HepG2 (cell line): Measurements from ENCODE around the gene GART. TPM values are rescaled to one million over a fixed set of nuclear protein-coding genes. Genes with fewer than 3 reads are reported as not detected.

Experiments used
- ARNTL ChIP-seq: sonication (generic); formaldehyde crosslinking; IDR thresholded peaks from 2 replicates; pipeline ENCODE4 v1.4.0; 2020; ENCODE audit warnings: mild to moderate bottlenecking, missing genetic modification reagents
- DZIP1 ChIP-seq: sonication (generic); formaldehyde crosslinking; IDR thresholded peaks from 2 replicates; pipeline ENCODE4 v1.5.0; 2020; ENCODE audit warnings: mild to moderate bottlenecking, missing genetic modification reagents
- ETV6 ChIP-seq: sonication (generic); formaldehyde crosslinking; conservative IDR thresholded peaks from 2 replicates; pipeline ENCODE4 v1.4.0; 2020; ENCODE audit warnings: missing genetic modification reagents
- FOXO1 ChIP-seq: sonication (generic); formaldehyde crosslinking; IDR thresholded peaks from 2 replicates; pipeline ENCODE4 v1.4.0; 2020; ENCODE audit warnings: missing genetic modification reagents
- GLI4 ChIP-seq: sonication (generic); formaldehyde crosslinking; IDR thresholded peaks from 2 replicates; pipeline ENCODE4 v1.5.1; 2020; ENCODE audit warnings: missing genetic modification reagents, mild to moderate bottlenecking, moderate library complexity, borderline replicate concordance
- IKZF5 ChIP-seq: IDR thresholded peaks from 2 replicates; pipeline ENCODE4 v1.6.1; 2018; ENCODE audit warnings: missing genetic modification reagents, mild to moderate bottlenecking, missing compliant biosample characterization
- KDM5A ChIP-seq: fragments of 200-600 bp; sonication (generic); IDR thresholded peaks from 2 replicates; pipeline ENCODE4 v1.7.0; 2018; ENCODE audit warnings: antibody characterized with exemption, mild to moderate bottlenecking, low read length, borderline replicate concordance
- MLLT10 ChIP-seq: sonication (generic); formaldehyde crosslinking; IDR thresholded peaks from 2 replicates; pipeline ENCODE4 v1.4.0; 2020; ENCODE audit warnings: missing genetic modification reagents
- NFIC ChIP-seq: IDR thresholded peaks from 2 replicates; pipeline ENCODE4 v1.6.1; 2012; ENCODE audit warnings: mild to moderate bottlenecking, low read length, inconsistent platforms
- NFRKB ChIP-seq: fragments of 450-650 bp; IDR thresholded peaks from 2 replicates; pipeline ENCODE4 v1.6.1; 2017
- RXRA ChIP-seq: sonication (generic); formaldehyde crosslinking; IDR thresholded peaks from 2 replicates; pipeline ENCODE4 v1.5.1; 2020; ENCODE audit warnings: missing genetic modification reagents
- SKI ChIP-seq: fragments of 450-650 bp; IDR thresholded peaks from one replicate; pipeline ENCODE4 v1.6.1; 2018; ENCODE audit warnings: mild to moderate bottlenecking; ENCODE audit not compliant: partially characterized antibody
- ZBTB8A ChIP-seq: sonication (generic); formaldehyde crosslinking; IDR thresholded peaks from 2 replicates; pipeline ENCODE4 v1.4.0; 2020; ENCODE audit warnings: mild to moderate bottlenecking, low read depth, missing genetic modification reagents, borderline replicate concordance
- ZC3H4 ChIP-seq: sonication (generic); formaldehyde crosslinking; IDR thresholded peaks from 2 replicates; pipeline ENCODE4 v1.4.0; 2020; ENCODE audit warnings: missing genetic modification reagents, borderline replicate concordance
- ZFX ChIP-seq: sonication (generic); formaldehyde crosslinking; IDR thresholded peaks from 2 replicates; pipeline ENCODE4 v1.4.0; 2020; ENCODE audit warnings: mild to moderate bottlenecking, low read depth, missing genetic modification reagents, moderate library complexity
- ZFY ChIP-seq: sonication (generic); formaldehyde crosslinking; IDR thresholded peaks from 2 replicates; pipeline ENCODE4 v1.4.0; 2020; ENCODE audit warnings: missing genetic modification reagents
- ZNF230 ChIP-seq: sonication (generic); formaldehyde crosslinking; IDR thresholded peaks from 2 replicates; pipeline ENCODE4 v1.4.0; 2020; ENCODE audit warnings: mild to moderate bottlenecking, missing genetic modification reagents
- ZNF296 ChIP-seq: sonication (generic); formaldehyde crosslinking; conservative IDR thresholded peaks from 2 replicates; pipeline ENCODE4 v1.5.0; 2020; ENCODE audit warnings: mild to moderate bottlenecking, missing genetic modification reagents
- ZNF556 ChIP-seq: sonication (generic); formaldehyde crosslinking; IDR thresholded peaks from 2 replicates; pipeline ENCODE4 v1.4.0; 2020; ENCODE audit warnings: mild to moderate bottlenecking, missing genetic modification reagents, borderline replicate concordance
- ZNF572 ChIP-seq: sonication (generic); formaldehyde crosslinking; IDR thresholded peaks from 2 replicates; pipeline ENCODE4 v1.5.1; 2020; ENCODE audit warnings: mild to moderate bottlenecking, missing genetic modification reagents
- ZNF589 ChIP-seq: sonication (generic); formaldehyde crosslinking; conservative IDR thresholded peaks from 2 replicates; pipeline ENCODE4 v1.8.0; 2022; ENCODE audit warnings: mild to moderate bottlenecking, moderate library complexity, missing genetic modification reagents
- polyA plus RNA-seq, 8 experiments: library from polyadenylated mRNA; depleted of rRNA in 3 of 8; stranded (reverse) in 7 of 8; unstranded in 1 of 8; fragments of >200 nt; fragmentation: Illumina TruSeq in 4 of 8; extraction: Trizol in 4 of 8; gene quantifications; 2 replicates each; pipeline versions ENCODE4 v1.2.1 to v1.2.3, GENCODE V29; 2011 to 2016; ENCODE audit warnings: low read depth in 4 of 8, missing spikeins in 1 of 8, mixed read lengths in 1 of 8; ENCODE audit not compliant: insufficient read depth in 1 of 8
- total RNA-seq, 5 experiments: library from RNA; depleted of rRNA; stranded (reverse); fragments of >200 nt; fragmentation: Illumina TruSeq; extraction: Trizol; gene quantifications; 2 replicates each; pipeline ENCODE4 v1.2.3, GENCODE V29; 2016; ENCODE audit warnings: low read depth in 1 of 5
- TF ChIP-seq, protein P1 (sequence below): sonication (generic); formaldehyde crosslinking; IDR thresholded peaks from 2 replicates; pipeline ENCODE4 v1.4.0; 2020; ENCODE audit warnings: low read depth, missing genetic modification reagents
- TF ChIP-seq, protein P2 (sequence below): sonication (generic); formaldehyde crosslinking; IDR thresholded peaks from 2 replicates; pipeline ENCODE4 v1.8.1; 2023; ENCODE audit warnings: mild to moderate bottlenecking, missing genetic modification reagents

GART gene
- total and polyA plus RNA-seq, 2 of the 13 experiments (the other 11 are each of a cell fraction or from before 2014, with no cell fraction given): 17.9 to 109 TPM

GRCh38 chr21:33587792-33588484, 46.0 kb upstream of the GART start (continued):
- TF ChIP-seq, protein P1, sequence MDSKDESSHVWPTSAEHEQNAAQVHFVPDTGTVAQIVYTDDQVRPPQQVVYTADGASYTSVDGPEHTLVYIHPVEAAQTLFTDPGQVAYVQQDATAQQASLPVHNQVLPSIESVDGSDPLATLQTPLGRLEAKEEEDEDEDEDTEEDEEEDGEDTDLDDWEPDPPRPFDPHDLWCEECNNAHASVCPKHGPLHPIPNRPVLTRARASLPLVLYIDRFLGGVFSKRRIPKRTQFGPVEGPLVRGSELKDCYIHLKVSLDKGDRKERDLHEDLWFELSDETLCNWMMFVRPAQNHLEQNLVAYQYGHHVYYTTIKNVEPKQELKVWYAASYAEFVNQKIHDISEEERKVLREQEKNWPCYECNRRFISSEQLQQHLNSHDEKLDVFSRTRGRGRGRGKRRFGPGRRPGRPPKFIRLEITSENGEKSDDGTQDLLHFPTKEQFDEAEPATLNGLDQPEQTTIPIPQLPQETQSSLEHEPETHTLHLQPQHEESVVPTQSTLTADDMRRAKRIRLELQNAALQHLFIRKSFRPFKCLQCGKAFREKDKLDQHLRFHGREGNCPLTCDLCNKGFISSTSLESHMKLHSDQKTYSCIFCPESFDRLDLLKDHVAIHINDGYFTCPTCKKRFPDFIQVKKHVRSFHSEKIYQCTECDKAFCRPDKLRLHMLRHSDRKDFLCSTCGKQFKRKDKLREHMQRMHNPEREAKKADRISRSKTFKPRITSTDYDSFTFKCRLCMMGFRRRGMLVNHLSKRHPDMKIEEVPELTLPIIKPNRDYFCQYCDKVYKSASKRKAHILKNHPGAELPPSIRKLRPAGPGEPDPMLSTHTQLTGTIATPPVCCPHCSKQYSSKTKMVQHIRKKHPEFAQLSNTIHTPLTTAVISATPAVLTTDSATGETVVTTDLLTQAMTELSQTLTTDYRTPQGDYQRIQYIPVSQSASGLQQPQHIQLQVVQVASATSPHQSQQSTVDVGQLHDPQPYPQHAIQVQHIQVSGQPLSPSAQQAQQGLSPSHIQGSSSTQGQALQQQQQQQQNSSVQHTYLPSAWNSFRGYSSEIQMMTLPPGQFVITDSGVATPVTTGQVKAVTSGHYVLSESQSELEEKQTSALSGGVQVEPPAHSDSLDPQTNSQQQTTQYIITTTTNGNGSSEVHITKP: no peak
- TF ChIP-seq ZFY (CRISPR knock-in tag) (peak; percentile 8; the same call in 1 of the 2 replicates), GLI4 (CRISPR knock-in tag) (no peak), ZBTB8A (CRISPR knock-in tag) (0 out of 2 replicates have a peak, but pooled peaks have one; percentile 54), ZNF589 (no peak), ZNF296 (no peak), ARNTL (CRISPR knock-in tag) (peak; percentile 42; the same call in 1 of the 2 replicates), ETV6 (CRISPR knock-in tag) (0 out of 2 replicates have a peak, but pooled peaks have one; percentile 5), KDM5A (0 out of 2 replicates have a peak, but pooled peaks have one; percentile 12), FOXO1 (CRISPR knock-in tag) (no peak), RXRA (CRISPR knock-in tag) (0 out of 2 replicates have a peak, but pooled peaks have one; percentile 25), SKI (no peak), MLLT10 (CRISPR knock-in tag) (no peak), DZIP1 (CRISPR knock-in tag) (no peak), ZNF572 (CRISPR knock-in tag) (no peak), ZFX (CRISPR knock-in tag) (no peak), NFIC (no peak), IKZF5 (CRISPR knock-in tag) (no peak), NFRKB (no peak), ZNF556 (CRISPR knock-in tag) (no peak), ZNF230 (0 out of 2 replicates have a peak, but pooled peaks have one; percentile 25), ZC3H4 (CRISPR knock-in tag) (no peak)
- TF ChIP-seq, protein P2, sequence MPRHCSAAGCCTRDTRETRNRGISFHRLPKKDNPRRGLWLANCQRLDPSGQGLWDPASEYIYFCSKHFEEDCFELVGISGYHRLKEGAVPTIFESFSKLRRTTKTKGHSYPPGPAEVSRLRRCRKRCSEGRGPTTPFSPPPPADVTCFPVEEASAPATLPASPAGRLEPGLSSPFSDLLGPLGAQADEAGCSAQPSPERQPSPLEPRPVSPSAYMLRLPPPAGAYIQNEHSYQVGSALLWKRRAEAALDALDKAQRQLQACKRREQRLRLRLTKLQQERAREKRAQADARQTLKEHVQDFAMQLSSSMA (CRISPR knock-in tag): no peak
